Inflammatory macrophage treated with lipopolysaccharide for 4 hours (primary cell): ENCODE results near the gene TIMM13.
"Not testable (repeated sequence)": the region's sequence is repeated elsewhere in the genome, so short reads cannot be mapped to it uniquely, and the experiment has no call there.

ENCODE experiments used
- DNase-seq: peaks from one replicate; pipeline ENCODE4 v3.0.0-alpha.2; 2020

The TIMM13 gene

DNA sequence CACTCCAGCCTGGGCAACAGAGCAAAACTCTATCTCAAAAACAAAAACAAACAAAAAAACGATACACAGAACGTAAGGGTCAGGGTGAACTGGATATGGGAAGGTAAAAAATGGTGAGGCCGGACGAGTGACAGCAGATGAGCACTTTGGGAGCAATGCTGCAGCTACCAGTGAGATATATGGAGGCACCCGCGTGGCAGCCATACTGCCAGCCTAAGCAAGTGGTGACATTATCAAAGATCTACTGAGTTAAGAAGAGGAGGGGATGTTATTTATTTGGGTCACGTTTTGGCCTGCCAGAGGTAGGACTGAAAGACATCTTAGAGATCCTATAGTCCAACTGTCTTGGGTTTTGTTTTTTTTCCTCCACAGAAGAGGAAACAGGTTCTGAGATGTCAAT is 14.2 kb downstream of the TIMM13 start:
- DNase-seq, result no peak

DNA sequence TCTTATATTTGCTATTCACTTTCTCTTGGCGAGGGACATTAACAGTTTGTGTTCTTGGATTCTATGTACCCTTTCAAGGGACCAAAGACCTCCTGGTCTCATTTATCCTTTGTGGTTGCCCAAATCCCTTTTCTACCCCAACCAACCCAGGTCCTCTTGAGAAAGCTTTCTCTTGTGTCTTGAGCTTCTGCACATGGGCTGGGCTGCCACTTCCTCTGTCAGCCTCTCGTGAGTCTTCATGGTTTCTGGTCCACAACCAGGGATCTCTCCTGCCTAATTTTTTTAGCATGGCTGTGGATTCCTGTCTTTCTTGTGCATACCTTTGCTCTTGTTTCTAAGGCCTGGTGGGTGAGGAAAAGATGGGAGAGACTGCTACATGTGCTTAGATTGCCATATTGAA is 14.9 kb downstream of the TIMM13 start:
- DNase-seq, result peak; percentile 8

DNA sequence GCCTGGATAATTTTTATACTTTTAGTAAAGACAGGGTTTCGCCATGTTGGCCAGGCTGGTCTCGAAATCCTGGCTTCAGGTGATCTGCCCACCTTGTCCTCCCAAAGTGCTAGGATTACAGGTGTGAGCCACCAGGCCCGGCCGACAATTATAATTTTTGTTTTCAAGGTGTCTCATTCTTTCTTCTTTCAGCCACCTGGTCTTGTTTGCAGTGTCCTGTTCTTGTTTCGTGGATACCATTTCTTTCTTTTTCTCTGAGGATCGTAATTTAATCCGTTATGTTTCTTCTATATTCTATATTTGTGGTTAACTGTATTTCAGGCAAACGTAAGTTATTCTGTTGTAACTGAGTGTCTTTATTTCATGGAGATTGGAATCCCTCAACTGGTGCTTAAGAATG is 15.7 kb downstream of the TIMM13 start:
- DNase-seq, result no peak

DNA sequence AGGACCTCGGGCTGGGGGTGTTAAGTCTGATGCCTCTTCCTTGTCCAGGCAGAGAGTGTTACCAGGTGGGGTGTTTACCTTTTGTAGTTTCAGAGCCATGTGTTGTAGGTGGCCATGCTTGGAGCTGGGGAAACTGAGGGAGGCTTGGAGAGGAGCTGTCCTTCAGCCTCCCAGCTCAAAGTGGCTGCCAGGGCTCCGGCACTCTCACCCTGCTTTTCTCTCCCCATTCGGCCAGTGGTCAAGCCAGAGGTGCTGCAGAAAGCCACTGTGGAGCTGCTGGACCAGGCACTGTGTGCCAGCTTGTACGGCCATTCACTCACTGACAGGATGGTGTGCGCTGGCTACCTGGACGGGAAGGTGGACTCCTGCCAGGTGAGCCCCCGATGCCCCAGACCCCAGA is 17.4 kb downstream of the TIMM13 start:
- DNase-seq, result no peak

DNA sequence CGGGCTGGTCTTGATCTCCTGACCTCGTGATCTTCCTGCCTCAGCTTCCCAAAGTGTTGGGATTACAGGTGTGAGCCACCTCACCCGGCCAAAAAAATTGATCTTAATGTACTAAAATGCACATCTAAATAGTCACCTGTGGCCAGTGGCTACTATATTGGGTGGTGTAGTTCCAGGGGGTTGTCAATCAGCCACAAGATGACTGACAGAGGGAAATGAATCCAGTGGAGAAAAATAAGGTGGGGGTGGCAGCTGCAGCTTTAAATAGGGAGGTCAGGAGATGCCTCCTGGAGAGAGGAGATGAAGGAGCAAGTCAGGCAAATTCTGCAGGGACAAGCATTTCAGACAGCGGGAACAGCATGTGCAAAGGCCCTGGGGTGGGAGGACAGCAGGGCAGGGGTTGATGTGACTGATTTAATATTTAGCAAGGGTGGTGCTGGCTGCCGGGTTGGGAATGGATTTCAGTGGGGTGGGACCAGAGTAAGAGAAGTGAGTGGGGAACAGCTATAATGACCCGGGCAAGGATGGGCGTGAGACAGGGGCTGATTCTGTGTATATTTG is 18.0 kb downstream of the TIMM13 start:
- no peak for DNase-seq

DNA sequence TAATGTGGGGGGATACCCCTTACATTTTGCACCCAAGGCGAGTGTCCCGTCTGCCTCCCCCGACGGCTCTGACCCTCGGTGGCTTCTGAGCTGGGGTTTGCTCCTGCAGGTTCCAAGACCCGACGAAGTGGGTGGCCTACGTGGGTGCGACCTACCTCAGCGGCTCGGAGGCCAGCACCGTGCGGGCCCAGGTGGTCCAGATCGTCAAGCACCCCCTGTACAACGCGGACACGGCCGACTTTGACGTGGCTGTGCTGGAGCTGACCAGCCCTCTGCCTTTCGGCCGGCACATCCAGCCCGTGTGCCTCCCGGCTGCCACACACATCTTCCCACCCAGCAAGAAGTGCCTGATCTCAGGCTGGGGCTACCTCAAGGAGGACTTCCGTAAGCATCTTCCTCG is 19.1 kb downstream of the TIMM13 start:
- no peak for DNase-seq

DNA sequence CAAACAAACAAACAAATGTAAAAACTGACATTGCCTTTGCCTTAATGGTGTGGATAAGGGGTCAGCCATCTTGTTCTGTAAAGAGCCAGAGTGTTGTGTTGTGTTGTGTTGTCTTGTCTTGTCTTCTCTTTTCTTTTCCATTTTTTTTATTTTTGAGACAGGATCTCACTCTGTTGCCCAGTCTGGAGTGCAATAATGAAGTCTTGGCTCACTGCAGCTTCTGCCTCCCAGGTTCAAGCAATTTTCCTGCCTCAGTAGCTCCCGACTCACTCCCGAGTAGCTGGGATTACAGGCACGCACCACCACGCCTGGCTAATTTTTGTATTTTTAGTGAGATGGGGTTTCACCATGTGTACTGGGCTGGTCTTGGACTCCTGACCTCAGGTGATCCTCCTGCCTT is 27.8 kb downstream of the TIMM13 start:
- DNase-seq, result no peak

DNA sequence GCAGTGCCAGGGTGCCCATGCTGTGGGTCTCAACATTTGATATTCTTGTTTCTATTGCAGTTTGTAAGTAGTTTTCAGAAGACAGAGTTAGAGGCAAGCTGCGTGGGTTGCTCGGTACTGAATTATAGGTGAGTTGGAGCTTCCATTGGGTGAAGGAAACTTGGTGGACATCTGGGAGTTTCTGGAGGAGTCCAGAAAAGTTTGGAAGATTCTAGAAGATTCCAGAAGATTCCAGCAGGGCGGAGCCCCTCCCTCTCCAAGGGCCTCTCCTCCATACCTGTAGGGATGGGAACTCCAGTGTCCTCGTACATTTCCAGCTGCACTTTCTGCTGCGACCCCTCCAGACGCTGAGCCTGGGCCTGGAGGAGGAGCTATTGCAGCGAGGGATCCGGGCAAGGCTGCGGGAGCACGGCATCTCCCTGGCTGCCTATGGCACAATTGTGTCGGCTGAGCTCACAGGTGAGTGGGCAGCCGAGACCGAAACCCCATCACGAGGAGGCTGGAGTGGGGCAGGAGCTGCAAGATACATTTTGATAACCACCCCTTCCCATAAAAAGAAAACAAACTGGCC is 28.6 kb downstream of the TIMM13 start:
- DNase-seq, result no peak

DNA sequence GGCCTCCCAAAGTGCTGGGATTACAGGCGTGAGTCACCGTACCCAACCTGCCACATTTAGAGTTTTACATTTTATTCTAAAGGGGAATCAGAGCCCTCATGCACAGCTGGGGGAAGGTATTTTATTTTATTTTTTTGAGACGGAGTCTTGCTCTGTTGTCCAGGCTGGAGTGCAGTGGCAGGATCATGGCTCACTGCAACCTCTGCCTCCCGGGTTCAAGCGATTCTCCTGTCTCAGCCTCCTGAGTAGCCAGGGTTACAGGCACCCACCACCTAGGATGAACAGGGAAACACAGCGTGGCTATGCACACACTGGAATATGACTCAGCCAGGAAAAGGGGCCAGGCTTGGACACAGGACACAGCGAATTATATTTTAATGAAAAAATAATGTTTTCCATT is 30.2 kb downstream of the TIMM13 start:
- not testable (repeated sequence) for DNase-seq

DNA sequence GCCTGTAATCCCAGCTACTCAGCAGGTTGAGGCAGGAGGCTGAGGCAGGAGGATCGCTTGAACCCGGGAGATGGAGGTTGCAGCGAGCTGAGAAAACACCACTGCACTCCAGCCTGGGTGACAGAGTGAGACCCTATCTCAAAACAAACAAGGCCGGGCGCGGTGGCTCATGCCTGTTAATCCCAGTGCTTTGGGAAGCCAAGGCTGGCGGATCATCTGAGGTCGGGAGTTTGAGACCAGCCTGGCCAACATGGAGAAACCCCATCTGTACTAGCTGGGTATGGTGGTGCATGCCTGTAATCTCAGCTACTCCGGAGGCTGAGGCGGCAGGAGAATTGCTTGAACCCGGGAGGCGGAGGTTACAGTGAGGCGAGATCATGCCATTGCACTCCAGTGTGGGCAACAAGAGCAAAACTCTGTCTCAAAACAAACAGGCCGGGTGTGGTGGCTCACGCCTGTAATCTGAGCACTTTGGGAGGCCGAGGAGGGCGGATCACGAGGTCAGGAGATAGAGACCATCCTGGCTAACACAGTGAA is 32.0 kb downstream of the TIMM13 start:
- DNase-seq, result not testable (repeated sequence)

DNA sequence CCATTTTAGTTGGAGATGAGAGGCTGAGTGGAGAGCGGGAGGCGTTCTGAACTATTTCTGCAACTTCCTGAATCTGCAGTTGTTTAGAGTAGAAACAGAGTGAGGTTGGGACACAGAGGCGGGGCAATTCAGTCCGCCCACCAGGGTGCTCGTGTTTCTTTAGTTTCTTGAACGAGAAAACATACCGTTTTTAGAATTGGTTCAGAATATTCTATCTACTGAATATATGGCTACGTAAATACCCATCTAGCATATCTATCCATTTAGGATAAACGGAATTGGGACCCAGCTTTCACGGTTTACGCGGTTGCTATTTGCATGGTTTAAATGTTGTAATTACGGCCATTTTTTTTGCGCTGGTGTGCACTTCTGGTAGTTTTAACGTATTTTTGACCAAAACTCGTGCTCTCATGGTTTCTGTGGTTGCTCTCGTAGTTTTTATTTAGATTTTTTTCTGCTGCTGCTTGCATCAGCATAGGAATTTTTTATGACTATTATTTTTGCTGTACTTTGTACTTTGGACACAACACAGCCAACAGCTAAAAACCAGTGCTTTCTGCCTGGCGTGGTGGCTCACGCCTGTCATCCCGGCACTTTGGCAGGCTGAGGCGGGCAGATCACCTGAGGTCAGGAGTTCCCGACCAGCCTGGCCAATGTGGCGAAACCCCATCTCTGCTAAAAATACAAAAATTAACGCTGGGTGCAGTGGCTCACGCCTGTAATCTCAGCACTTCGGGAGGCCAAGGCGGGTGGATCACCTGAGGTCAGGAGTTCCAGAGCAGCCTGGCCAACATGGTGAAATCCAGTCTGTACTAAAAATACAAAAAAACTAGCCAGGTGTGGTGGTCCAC is 32.7 kb downstream of the TIMM13 start:
- peak; percentile 87 for DNase-seq

DNA sequence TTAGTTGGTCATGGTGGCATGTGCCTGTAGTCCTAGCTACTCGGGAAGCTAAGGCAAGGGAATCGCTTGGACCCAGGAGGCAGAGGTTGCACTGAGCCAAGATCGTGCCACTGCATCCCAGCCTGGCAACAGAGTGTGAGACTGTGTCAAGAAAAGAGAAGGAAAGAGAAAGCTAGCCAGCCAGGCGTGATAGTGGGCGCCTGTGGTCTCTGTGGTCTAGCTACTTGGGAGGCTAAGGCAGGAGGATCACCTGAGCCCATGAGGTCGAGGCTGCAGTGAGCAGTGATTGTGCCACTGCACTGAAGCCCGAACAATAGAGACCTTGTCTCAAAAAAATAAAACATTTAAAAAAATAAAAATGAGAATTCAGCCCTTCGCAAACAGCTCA is 33.3 kb downstream of the TIMM13 start:
- DNase-seq, result no peak

DNA sequence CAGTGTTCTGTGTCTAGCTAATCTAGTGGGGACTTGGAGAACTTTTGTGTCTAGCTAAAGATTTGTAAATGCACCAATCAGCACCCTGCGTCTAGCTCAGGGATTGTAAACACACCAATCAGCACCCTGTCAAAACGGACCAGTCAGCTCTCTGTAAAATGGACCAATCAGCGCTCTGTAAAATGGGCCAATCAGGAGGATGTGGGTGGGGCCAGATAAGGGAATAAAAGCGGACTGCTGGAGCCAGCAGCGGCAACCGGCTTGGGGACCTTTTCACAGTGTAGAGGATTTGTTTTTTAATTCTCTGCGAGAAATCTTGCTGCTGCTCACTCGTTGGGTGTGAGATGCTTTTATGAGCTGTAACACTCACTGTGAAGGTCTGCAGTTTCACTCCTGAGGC is 34.5 kb downstream of the TIMM13 start:
- not testable (repeated sequence) for DNase-seq

DNA sequence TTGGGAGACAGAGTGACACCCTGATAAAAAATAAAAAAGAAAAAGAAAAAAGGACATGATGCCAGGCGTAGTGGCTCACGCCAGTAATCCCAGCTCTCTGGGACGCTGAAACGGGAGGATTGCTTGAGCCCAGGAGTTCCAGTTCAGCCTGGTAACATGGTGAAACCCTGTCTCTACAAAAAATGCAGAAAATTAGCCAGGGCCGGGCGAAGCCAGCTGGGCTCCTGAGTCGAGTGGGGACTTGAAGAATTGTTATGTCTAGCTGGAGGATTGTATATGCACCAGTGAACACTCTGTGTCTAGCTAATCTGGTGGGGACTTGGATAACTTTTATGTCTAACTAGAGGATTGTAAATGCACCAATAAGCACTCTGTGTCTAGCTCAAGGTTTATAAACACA is 35.0 kb downstream of the TIMM13 start:
- no peak for DNase-seq

DNA sequence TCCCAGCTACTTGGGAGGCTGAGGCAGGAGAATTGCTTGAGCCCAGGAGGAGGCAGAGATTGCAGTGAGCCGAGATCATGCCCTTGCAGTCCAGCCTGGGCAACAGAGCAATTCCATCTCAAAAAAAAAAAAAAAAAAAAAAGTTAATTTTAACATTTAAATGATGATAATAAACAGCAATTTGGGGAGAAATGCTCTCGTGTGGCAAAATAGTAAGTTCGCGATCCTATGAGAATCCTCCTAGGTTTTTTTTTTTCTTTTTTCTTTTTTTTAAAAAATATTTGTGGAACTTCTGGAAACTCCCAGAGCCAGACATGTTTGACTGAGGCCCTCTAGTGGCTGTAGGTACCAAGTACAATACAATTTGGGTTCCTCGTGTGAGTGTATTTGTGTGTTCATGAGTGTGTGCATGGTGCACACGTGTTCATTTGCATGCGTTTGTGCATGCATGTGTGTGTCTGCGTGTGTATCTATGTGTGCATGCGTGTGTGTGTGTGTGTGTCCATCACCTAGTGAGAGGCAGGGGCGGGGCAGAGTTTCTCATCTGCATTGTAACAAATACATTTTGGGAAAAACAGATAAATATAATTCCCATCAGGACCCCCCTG is 36.2 kb downstream of the TIMM13 start:
- peak; percentile 71 for DNase-seq

DNA sequence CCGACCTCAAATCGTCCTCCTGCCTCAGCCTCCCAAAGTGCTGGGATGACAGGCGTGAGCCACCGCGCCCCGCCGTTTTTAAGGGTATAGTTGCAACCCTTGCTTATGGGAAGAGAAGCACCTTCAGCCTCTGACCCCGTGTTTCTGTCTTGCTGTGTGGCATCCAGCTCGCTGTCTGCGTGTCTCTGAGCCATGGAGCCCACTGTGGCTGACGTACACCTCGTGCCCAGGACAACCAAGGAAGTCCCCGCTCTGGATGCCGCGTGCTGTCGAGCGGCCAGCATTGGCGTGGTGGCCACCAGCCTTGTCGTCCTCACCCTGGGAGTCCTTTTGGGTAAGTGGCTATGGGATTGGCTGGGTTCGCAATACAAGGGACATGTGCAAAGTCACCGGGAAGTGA is 37.8 kb downstream of the TIMM13 start:
- DNase-seq, result no peak

DNA sequence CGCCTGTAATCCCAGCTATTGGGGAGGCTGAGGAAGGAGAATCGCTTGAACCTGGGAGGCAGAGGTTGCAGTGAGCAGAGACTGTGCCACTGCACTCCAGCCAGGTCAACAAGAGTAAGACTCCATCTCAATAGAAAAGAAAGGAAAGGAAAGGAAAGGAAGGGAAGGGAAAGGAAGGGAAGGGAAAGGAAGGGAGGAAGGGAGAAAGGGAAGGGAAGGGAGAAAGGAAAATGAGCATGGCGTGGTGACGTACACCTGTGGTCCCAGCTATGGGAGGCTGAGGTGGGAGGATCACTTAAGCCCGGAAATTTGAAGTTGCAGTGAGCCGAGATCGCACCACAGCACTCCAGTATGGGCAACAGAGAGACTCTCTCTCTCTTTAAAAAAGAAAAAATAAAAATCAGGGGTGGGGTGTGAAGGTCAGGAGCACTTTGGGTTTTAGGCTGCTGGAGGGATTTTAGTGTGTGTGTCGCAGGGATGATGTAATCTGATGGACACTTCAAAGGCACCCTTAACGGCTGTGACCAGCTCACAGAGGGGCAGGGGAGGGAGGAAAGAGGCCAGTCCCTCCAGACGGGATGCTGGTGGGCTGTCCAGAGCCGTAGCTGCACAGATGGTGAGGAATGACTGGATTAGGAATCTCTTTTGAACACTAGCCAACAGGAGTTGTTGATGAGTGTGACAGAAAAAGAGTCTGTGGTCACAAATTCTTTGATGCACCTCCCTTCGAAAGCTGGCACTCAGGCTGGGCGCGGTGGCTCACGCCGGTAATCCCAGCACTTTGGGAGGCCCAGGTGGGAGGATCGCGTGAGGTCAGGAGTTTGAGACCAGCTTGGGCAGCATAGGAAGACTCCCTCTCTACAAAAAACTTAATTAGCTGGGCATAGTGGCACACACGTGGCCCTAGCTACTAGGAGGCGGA is 39.8 kb downstream of the TIMM13 start:
- no peak for DNase-seq

DNA sequence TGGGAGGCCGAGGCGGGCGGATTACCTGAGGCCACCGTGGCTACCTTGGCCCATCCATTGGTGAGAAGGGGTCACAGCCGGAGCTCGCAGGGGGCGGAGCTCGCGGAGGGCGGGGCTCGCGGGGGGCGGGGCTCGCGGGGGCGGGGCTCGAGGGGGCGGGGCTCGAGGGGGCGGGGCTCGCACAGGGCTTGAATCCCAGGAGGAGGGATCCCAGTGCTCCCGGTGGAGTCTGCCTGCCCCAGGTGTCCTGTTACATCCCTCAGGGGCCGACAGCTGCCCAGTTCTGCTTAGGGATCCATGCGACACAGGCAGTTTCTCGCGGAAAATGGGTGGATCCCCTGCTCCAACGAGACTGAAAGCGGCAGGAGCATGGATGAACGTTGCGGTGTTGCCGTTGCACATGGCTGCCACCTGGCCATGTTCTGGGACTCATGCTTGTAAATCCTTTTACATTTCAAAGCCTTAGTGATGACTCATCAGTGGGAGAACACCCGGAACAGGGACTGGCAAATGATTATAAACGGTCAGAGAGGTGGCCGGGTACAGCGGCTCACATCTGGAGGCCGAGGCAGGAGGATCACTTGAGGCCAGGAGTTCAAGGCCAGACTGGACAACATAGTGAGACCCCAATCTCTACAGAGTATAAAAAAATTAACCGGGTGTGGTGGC is 42.2 kb downstream of the TIMM13 start:
- DNase-seq, result peak; percentile 27

DNA sequence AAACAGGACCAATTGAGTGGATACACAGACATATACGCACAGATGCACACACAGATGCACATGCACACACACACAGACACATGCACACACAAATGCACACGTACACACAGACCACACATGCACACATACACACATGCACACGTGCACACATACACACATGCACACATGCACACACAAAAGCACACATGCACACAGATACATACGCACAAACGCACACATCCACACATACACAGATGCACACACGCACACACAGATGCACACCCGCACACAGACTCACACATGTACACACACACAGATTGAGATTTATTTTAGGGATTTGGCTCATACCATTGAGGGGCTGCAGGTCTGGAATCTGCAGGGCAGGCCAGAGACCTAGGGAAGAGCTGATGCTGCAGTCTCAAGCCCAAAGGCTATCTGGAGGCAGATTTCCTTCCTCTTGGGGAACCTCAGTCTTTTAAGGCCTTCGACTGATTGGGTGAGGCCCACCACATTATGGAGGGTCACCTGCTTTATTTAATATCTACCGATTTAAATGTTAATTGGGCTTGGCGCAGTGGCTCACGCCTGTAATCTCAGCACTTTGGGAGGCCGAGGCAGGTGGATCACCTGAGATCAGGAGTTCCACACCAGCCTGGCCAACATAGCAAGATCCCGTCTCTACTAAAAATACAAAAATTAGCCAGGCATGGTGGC is 44.7 kb downstream of the TIMM13 start:
- DNase-seq, result no peak

DNA sequence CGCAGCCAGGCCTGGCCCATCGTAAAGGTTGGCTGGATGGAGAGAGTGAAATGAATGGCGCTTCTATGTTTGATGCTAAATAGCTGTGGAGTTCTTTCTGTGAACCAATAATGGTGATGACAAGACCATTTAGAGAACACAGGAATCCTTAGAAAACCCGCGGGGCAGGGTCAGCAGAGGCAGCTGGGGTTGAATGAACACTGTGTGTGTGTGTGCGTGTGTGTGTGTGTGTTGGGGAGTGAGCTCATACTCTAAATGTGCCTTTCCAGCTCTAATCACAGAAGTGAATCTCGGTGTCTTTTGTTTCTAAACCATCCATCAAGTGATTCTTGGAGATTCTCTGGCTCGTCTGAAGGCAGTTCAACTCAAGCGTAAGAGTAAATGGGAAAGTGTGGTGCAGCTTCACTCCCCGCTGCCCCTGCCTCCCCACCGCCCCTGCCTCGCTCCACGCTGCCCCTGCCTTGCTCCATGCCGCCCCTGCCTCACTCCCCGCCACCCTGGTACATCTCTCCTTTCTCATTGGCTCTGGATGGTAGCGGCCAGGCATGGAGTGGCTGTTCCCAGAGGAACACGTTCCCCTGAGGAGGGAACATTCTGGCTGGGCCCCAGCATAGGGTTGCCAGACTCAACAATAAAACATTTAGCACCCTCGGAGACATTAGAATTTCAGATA is 46.1 kb downstream of the TIMM13 start:
- DNase-seq, result no peak

DNA sequence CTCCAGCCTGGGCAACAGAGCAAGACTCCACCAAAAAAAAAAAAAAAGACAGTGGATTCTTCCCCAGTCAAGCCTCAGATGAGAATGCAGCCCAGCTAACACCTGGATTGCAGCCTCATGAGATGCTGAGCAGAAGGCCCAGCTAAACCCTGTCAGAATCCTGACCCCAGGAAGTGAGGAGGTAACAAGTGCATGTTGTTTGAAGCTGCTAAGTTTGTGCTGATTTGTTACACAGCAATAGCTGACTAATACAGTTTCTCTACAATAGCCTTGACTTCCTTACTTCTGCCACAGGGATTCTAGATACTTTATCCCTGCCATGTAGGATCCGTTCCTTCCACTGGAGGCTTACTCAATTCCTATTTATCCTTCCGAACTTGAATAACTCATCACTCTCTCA is 46.8 kb downstream of the TIMM13 start:
- no peak for DNase-seq
